PC-3 (cell line): ENCODE data around the gene COG8.

Experiments used
- CTCF ChIP-seq: fragments of 300-600 bp; sonication (generic); conservative IDR thresholded peaks from 2 replicates; pipeline ENCODE4 v1.5.1; 2017; ENCODE audit warnings: antibody characterized with exemption, low read depth, mild to moderate bottlenecking, low read length
- EZH2 ChIP-seq: fragments of 300-600 bp; sonication (generic); IDR thresholded peaks from one replicate; pipeline ENCODE4 v1.6.1; 2017; ENCODE audit warnings: antibody characterized with exemption, mild to moderate bottlenecking, low read length; ENCODE audit not compliant: unreplicated experiment
- EZH2phosphoT487 ChIP-seq: fragments of 300-600 bp; sonication (generic); IDR thresholded peaks from 2 replicates; pipeline ENCODE4 v1.6.1; 2018; ENCODE audit warnings: mild to moderate bottlenecking, antibody characterized with exemption, low read length, borderline replicate concordance

DNA sequence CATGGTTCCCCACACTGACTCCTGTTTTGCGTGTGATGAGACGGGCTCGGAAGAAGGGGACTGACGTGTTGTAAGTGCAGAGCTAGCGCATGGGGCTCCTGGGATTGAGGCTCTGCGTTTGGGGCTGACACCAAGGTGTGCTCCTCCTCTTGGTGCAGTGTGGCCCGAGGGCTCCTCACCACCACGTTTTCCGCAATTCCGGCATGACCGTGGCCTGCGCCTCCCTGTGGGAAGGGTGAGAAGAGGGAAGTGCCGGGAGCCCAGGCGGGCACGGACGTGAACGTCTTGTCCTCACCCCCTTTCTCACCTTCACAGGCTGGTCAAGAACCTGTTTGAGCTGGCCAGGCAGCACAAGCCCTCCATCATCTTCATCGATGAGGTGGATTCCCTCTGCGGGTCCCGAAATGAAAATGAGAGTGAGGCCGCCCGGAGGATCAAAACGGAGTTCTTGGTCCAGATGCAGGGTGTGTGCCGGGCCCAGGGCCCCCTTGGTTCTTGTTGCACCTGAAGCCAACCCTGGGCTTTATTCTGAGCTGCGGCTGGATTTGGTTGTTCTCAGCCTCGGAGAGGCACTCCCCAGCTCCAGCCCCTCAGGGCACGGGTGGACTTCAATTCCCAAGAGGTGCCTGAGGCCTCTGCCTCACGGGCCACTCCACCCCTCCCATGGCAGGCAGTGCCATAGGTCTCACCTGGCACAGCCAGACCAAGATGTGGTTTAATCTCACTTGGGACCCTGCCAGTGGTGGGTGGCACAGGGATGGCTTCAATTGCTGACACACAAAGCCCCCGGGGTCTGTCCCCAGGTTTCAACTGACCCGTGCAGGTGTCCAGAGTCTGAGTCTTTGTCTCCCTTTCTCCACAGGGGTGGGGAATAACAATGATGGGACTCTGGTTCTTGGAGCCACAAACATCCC, 19.3 kb downstream of the COG8 start:
- TF ChIP-seq CTCF (no peak), EZH2phosphoT487 (no peak), EZH2 (no peak)
